OCI-M1 (cell line): ENCODE data around the gene NEDD4.
"Not testable (repeated sequence)": the region's sequence is repeated elsewhere in the genome, so short reads cannot be mapped to it uniquely, and the experiment has no call there.

Source experiments
- DNase-seq: peaks from one replicate; lab custom pipeline; 2025; lab: John Stamatoyannopoulos, UW

NEDD4 gene

DNA sequence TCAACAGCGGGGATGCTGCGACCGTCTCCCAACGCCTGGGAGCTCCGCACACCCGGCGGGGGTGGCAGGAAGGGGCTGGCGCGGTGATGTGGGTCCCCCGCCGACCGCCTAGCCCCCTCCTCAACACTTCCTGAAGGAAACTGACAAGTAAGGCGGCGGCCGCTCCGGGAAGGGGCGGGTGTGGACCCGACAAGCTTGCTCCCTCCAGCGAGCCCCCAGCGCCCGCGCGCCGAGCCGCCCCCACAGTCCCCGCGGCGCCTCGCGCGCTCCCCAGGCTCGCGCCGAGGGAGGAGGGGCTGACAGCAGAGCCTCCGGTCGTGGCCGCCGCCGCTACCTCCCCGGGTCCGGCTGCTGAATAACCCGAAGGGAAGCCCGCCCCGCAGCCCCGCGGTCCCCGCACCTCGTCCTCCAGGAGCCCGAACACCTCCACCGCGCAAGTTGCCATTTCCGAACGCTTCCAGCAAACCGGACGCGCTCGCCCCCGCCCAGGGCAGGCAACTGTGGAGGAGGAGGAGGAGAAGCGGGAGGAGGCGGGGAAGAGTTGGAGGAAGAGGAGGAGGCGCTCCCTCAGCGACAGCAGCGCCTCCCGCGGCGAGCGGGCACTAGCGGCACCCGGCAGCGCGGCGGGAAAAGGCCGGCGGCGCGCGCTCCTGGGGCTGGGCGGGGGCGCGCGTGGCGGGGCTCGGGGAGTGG is at the start of gene NEDD4:
TSS of gene NEDD4 (minus strand) at position 502 of the 693 bp plus-strand sequence. CDS start at position 445, 57 bp downstream.
- peak; percentile 92 for DNase-seq

DNA sequence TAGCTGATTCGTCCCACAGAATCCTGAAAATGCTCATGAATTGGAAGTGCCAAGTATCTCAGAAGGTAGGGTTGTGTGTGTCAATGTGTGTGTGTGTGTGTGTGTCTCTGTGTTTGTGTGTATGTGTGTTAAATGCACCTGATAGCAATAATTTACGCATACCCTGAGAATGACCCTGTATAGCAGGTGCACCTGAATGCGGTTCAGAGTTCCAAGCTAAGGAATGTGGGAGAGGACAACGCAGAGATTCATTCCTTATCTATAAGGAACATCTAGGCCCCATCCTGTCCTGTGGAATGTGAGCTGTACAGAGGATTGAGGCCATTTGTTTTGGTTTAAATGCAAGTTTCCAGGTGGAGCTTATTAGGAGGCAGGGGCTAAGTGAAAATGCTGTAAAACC is 49.1 kb upstream of the NEDD4 start:
- DNase-seq = no peak

DNA sequence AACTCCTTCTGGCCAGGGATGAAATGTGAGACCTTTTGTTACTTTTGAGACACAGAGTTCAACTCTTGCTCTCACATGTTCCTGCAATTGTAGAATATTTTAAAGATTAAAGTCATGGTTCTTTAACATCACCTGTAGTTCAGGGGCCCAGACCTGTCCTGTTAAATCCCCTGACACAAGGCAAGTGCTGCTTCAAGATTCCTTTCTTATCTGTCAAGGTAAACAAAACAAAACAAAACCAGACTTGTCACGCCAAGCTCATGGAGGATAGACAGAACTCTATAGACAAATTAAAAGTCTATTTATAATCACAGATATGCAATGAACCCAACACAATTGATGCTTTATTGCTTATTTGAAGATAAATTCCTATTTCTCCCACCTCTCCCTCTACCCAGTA is 48.6 kb upstream of the NEDD4 start:
- DNase-seq = no peak

DNA sequence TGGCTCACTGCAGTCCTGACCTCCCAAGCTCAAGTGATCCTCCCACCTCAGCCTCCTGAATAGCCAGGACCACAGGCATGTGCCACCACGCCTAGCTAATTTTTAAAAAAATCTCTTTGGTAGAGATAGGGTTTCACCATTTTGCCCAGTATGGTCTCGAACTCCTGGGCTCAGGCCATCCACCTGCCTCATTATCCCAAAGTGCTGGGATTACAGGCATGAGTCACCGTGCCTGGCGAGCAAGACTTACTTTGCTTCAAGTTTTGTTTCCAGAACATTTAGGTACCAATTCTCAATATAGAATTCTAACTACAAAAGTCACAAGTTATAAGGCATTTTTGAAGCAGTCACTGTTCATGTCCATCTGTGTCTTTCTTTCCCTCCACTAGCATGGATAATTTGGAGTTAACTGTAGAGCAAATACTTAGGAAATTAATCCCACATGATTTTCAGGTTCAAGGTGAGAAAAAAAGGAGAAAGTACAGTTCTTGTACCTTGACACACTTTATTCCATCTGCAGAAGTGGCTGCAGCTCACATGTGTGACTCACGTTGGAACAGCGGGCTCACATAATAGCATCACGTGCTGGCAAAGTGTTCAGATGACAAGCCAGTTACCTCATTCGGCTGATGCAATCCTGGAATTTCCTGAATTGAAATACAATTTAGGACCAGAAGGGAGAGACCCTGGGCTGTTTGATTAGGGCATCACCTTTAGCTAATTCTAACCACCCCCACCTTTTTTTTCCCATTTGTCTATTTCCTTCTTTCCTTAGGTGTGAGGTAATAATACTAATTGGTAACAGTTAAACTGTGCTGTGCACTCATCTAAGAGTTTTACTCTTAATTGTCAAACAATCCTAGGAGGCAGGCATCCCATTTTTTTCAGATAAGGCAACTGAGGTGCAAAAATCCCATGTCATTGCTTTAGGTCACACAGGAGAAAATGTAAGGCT is 46.9 kb upstream of the NEDD4 start:
- peak; percentile 77 for DNase-seq

DNA sequence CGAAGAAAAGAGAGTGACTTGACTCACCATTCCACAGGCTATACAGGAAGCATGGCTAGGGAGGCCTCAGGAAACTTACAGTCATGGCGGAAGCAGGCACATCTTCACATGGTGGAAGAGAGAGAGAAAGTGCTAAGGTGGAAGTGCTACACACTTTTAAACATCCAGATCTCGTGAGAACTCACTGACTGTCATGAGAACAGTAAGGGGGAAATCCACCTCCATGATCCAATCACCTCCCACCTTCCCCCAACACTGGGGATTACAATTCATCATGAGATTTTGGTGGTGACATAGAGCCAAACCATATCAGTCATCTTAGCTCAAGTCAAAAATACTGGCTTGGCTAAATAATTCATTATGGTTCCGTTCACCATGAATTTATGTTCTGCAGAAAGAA is 45.3 kb upstream of the NEDD4 start:
- DNase-seq = no peak

DNA sequence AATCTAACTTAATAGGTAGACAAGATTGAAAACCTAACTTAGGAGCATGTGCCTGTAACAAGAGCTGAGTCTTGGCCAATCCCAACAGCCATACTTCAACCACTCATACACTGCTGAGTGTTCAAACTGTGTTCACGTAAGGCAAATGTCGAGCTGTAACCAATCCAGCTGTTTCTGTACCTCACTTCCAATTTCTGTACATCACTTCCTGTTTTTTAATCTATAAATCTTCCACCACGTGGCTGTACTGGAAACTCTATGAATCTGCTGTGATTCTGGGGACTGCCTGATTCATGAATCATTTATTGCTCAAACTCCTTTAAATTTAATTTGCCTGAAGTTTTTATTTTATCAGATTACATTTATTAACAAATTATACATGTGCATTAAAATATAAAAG is 44.6 kb upstream of the NEDD4 start:
- peak; percentile 87 for DNase-seq

DNA sequence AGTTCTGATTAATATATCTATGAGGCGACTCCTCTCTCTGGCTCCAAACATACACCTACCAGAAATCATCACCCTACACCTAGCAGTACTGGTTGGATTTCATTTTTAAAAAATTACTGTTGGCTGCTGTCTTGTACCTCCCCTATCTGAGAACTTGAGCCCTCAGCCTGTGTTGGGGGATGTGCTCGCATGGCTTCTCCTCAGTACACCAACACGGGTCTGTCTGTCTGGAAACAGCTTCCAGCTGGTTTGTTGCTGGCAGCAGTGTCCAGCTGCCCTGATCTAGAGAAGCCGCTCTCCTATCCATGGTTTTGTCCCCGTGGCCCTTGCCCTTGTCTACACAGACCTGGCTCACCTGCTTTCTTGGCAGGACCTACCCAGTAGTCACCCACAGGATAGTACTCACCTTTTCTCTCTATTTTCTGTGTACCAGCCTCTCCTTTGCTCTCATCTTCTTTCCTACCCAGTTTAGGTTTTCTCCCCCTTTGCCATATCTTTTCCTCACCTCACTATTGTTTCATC is 43.2 kb upstream of the NEDD4 start:
- DNase-seq = no peak

DNA sequence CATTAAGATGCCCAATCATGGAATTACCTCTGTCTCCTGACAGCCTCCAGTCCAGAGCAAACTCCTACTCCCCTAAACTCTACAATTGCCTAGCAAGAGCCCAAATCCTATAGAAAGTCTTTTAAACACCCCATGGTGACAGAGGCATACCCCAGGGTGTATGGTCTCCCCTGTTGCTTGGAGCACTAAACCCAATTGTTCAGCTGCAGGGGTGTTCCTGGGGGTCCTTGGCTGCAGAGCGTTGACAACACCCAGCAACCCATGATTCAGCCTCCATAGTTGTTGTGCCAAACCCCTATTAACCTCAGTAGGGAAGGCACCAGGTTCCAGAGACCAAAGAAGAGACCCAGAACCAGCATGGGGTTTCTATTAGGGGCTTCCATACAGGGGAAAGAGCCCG is 41.8 kb upstream of the NEDD4 start:
- no peak for DNase-seq

DNA sequence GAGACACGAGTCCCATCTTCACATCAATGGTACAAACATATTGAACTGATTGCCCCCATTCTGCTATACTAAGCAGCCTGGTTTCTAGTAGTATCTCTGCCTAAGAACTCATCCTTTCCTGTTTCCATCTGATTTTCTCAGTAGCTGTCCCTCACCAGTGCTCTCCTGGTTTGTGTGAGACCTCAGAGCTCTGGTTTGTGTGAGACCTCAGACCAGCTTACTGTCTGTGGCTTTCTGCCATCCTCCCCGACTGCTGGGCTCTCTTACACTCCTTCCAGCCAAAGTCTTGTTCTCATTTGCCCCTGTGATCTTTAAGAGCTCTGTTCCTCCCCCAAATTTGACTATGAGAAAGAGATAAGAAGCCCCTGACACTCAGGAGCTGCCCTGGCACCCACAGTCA is 41.1 kb upstream of the NEDD4 start:
- peak; percentile 13 for DNase-seq

DNA sequence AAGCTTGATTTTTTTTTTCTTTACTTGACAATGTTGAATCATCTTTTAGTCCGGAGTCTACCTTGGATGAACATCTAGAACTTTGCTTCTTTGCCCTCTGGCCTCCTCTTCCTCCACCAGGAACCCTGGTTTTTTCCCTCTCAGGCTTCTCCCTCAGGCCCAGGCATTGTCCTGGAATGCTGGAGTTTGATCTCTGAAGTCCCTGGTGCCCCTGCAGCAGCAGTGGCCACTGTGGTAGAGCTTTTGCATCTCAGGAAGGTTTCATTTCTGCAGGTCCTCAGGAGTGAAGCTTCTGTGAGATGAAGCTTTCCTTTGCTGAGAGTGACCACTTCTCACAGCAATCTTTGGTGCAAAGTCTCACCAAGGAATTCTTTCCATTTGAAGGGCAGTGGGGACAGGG is 39.0 kb upstream of the NEDD4 start:
- DNase-seq = no peak

DNA sequence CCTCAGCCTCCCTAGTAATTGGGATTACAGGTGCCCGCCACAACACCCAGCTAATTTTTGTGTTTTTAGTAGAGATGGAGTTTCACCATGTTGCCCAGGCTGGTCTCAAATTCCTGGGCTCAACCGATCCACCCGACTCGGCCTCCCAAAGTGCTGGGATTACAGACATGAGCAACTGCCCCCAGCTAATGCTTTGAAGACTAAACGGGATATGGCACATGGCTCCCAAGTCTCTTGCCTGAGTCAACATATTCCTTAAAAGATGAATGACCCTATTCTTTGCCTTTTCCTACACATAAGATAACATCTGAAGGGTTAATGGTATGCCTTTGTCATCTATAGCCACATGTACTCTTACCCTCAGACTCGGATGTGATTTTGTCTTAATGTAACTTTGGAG is 38.4 kb upstream of the NEDD4 start:
- DNase-seq = no peak

DNA sequence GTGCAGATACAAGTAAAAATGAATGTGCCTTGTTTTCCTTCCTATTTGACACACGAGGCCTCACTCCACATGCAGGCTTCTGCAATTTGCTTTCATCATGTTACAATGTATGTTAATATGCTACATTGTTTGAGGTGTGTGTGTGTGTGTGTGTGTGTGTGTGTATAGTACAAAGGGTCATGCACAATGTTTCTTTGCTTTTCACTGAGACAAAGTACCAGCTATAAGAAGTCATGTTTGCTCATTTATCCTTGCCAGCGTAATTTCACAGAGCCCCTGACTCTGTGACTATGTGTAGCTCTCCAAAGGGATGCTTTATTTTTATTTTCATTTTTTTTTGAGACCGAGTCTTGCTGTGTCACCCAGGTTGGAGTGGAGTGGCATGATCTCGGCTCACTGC is 38.0 kb upstream of the NEDD4 start:
- DNase-seq = no peak

DNA sequence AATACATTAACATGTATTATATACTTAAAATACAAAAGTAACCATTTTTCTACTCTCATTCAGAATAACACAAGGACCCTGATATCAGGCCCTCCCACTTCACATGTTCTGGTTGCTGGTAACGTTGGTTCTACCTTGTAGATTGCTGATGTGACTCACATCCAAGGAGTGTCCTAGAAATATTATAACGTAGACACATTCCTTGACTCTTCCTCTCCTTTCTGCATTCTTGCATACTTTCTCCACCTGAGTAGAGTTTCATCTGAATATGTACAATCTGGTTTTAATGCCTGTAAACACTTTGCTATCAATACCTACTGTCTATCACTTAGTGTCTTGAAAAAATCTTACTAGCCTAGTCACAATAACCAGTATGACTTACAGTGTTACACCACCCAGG is 35.0 kb upstream of the NEDD4 start:
- DNase-seq = no peak

DNA sequence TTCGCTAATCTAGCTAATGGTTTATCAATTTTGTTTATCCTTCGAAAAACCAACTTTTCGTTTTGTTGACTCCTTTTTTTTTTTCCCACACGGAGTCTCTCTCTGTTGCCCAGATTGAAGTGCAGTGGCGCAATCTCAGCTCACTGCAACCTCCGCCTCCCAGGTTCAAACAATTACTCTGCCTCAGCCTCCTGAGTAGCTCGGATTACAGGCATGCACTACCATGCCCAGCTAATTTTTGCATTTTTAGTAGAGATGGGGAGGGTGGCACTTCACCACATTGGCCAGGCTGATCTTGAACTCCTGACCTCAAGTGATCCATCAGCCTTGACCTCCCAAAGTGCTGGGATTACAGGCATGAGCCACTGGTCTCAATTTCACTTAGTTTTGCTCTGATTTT is 29.7 kb upstream of the NEDD4 start:
- DNase-seq = not testable (repeated sequence)

DNA sequence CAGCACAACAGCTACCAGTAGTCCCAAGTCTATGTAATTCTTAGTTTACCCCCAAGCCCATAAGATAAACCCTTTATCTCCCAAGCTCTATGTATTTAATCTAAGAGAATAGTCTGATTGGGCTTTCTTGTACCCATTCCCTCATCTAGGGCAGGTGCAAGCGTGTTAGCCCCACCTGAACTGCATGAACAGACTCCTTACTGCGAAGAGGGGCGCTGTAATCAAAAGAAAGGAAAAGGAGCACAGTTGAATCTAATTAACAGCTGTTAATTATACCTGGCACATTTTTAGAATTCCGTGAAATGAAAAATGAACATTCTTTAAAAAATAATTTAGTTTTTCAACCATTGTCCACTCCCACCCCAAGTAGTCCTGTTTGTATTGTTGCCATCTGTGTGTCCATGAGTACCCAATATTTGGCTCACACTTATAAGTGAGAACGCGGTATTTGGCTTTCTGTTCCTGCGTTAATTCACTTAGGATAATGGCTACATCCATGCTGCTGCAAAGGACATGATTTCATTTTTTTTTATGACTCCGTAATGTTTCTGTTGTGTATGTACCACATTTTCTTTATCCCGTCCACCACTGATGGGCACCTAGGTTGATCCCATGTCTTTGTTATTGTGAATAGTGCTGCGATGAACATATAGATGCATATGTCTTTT is 26.5 kb upstream of the NEDD4 start:
- peak; percentile 59 for DNase-seq

DNA sequence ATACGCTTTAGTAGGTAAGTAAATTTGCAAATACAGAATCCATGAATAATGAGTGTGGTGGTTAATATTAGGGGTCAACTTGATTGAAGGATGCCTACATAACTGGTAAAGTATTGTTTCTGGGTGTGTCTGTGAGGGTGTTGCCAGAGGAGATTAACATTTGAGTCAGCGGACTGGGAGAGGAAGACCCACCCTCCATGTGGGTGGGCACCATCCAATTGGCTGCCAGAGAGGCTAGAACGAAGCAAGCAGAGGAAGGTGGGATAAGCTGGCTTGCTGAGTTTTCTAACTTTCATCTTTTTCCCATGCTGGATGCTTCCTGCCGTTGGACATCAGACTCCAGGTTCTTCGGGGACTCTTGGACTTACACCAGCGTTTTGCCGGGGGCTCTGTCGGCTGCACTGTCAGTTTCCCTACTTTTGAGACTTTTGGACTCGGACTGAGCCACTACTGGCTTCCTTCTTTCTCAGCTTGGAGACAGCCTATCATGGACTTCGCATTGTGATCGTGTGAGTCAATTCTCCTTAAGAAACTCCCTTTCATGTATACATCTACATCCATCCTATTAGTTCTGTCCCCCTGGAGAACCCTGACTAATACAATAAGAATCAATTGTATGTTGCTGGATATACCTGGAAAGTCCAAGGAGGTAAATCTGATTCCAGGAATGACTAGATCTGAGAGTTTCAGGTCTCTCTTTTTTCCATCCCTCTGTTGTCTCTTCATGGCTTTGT is 25.8 kb upstream of the NEDD4 start:
- peak; percentile 72 for DNase-seq

DNA sequence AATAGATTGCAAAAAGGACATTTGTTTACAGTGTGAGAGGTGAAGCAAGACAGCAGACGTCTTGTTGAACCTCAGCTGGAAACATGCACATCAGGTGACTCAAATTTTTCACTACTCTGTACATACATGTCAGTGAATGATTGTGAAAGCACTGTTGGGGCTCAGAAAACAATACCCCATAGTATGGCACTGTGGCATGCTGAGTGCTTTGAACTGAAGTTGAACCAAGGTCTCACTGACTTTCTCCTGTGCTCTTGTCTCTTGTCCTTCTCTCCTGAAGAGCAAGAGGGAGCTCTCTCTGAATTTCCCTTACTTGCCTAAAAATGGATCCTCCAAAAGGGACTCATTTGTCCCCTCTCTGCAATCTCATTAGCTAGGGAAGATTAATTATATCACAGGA is 24.5 kb upstream of the NEDD4 start:
- DNase-seq = peak; percentile 66

DNA sequence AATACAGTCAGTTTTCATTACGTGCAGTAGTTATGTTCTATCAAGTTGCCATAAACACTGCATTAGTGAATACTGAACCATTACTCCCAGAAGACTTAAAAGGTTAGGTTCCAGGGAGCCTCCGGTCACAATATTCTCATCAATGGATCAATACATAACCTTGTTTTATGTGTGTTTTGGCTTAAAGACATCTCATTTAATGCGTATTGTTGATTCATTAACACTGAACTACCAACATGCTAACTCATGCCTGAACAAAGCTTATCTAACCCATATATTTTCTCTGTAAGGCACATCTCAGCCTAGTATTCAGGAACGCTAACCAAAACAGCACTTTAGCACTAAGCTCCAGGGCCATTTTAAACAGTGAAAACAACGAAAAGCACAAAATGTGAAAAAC is 24.1 kb upstream of the NEDD4 start:
- no peak for DNase-seq

DNA sequence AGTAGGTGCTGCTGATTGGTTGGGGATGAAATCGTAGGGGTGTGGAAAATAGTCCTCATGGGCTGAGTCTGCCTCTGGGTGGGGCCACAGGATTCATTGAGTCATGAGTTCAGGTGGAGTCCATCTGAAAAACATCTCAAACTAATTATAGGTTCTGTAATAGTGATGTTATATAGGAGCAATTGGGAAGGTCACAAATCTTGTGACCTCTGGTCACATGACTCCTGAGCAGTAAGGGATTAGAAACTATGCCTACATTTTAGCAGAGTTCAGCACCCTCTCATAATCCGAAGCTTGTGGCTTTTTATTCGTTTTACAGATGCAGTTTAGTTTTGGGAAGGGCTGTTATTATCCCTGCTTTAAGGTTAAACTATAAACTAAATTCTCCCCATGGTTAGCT is 22.9 kb upstream of the NEDD4 start:
- DNase-seq = no peak

DNA sequence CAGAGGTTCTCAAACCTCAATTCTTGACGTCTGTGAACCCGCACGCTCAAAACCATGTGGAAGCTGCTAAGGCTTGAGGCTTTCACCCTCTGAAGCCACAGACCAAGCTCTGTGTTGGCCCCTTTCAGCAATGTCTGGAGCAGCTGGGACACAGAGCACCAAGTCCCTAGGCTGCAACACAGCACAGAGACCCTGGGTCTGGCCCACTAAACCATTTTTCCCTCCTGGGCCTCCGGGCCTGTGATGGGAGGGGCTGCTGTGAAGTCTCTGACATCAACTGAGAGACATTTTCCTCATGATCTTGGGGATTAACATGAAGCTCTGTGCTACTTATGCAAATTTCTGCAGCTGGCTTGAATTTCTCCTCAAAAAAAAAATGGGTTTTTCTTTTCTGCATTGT is 21.3 kb upstream of the NEDD4 start:
- no peak for DNase-seq

DNA sequence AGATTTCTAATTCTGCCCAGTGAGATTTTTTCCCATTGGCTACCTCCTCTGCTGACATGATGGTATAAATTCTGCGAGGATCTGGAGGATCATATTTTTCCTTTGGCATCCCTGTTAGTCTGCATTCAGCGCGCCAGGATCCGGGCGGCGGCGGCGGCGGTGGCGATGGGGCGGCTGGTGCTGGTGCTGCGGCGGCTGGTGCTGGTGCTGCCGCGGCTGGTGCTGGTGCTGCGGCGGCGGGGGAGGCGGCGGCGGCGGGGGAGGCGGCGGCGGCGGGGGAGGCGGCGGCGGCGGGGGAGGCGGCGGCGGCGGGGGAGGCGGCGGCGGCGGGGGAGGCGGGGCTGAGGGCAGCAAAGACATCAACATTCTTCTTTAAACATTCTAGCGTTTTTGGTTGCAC is 13.6 kb upstream of the NEDD4 start:
- not testable (repeated sequence) for DNase-seq

DNA sequence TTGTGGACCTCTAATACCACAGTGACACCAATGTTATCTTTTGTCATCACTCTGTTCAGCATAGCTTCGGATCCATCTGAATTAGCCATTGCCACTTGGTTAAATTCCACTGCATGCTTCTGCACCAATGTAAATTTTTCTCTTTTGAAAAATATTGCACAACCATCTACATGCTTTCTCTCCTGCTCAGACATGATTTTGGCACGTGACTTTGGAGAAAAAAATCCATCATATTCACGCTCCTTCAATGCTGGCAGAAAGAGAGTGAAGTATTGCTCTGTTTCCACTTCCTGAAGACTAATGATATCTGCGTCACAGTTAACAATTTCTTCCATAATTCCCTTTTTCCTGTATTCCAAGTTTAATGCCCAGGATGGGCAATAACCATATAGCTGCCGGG is 13.0 kb upstream of the NEDD4 start:
- not testable (repeated sequence) for DNase-seq
